ENCODE results near the gene RBM4.
"Not testable (repeated sequence)": the region's sequence is repeated elsewhere in the genome, so short reads cannot be mapped to it uniquely, and the experiment has no call there.

Gene RBM4

GRCh38 chr11:66638177-66639065 is at the start of gene RBM4:
TSS of gene RBM4 (plus strand) at chr11:66638703. CDS start at chr11:66639712, 1,009 bp downstream.
- peak; percentile 96 for DNase-seq

GRCh38 chr11:66589315-66589714 is 49.2 kb upstream of the RBM4 start:
- DNase-seq: not testable (repeated sequence)

- no peak for DNase-seq
Observed at GRCh38 chr11:66589996-66590675, 48.4 kb upstream of the RBM4 start.

GRCh38 chr11:66591175-66591574 is 47.3 kb upstream of the RBM4 start:
- DNase-seq: no peak

- DNase-seq: peak; percentile 99
Observed at GRCh38 chr11:66592457-66593302, 45.8 kb upstream of the RBM4 start, which contains the start of the genes CCDC87 and CCS. TSS of gene CCDC87 (minus strand) at chr11:66593063. CDS start at chr11:66593015, 48 bp downstream. TSS of gene CCS (plus strand) at chr11:66593185. CDS start at chr11:66593262, 77 bp downstream.

GRCh38 chr11:66593303-66593635 is 45.2 kb upstream of the RBM4 start:
- DNase-seq: no peak

- no peak for DNase-seq
Observed at GRCh38 chr11:66593650-66594049, 44.9 kb upstream of the RBM4 start.

GRCh38 chr11:66595245-66595904 is 43.1 kb upstream of the RBM4 start:
- DNase-seq: no peak

- no peak for DNase-seq
Observed at GRCh38 chr11:66598993-66599392, 39.5 kb upstream of the RBM4 start.

- no peak for DNase-seq
Observed at GRCh38 chr11:66600219-66600618, 38.3 kb upstream of the RBM4 start.

GRCh38 chr11:66600631-66601233 is 37.8 kb upstream of the RBM4 start:
- DNase-seq: no peak

GRCh38 chr11:66603072-66603471 is 35.4 kb upstream of the RBM4 start:
- DNase-seq: no peak

GRCh38 chr11:66604155-66604554 is 34.3 kb upstream of the RBM4 start:
- DNase-seq: no peak

GRCh38 chr11:66606608-66607007 is 31.9 kb upstream of the RBM4 start:
- not testable (repeated sequence) for DNase-seq

- DNase-seq: no peak
Observed at GRCh38 chr11:66607126-66607834, 31.2 kb upstream of the RBM4 start.

- DNase-seq: no peak
Observed at GRCh38 chr11:66609721-66610617, 28.5 kb upstream of the RBM4 start.

GRCh38 chr11:66612458-66612857 is 26.0 kb upstream of the RBM4 start:
- DNase-seq: no peak

- DNase-seq: no peak
Observed at GRCh38 chr11:66614073-66614472, 24.4 kb upstream of the RBM4 start.

GRCh38 chr11:66616379-66617154 is 21.9 kb upstream of the RBM4 start, which contains the start of gene RBM14:
TSS of gene RBM14 (plus strand) at chr11:66616630. CDS start at chr11:66616721, 91 bp downstream.
- peak; percentile 99 for DNase-seq

Data from stimulated activated CD4-positive, alpha-beta T cell treated with anti-CD3 and anti-CD28 coated beads, Interleukin-15, amount 100 ng/mL, for 24 hours (primary cell).